ENCODE results near the gene SMG6. TPM values are rescaled to one million over a fixed set of nuclear protein-coding genes. Genes with fewer than 3 reads are reported as not detected.

SMG6 gene
- total RNA-seq, 1 donor from 2014 or later, result 47.7 TPM

DNA sequence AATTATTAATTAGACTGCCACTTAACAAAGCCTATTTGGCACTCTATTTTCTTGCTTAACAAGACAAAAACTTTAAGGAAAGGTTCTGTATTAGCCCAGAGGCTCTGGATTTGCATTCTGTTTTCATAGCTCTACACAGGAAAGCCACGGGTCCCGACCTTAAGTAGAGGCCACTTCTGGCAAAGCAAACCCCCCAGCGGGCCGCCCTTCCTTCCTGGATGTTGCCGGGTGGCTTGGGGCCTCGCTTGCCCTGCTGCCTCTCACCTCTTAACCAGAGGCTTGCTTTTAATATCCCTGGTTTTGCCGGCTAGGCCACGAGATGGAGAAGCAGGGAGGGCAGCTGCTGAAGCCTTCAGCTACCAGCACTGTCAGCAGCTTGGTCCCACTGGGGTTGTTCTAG lies 282.9 kb downstream of the SMG6 start:
- H3K27ac Mint-ChIP-seq, result no peak overlapping the region
- no peaks in the 10 kb centered on the region for H3K36me3 Mint-ChIP-seq (ENCODE audit: insufficient read depth)
- TF ChIP-seq, protein P1, sequence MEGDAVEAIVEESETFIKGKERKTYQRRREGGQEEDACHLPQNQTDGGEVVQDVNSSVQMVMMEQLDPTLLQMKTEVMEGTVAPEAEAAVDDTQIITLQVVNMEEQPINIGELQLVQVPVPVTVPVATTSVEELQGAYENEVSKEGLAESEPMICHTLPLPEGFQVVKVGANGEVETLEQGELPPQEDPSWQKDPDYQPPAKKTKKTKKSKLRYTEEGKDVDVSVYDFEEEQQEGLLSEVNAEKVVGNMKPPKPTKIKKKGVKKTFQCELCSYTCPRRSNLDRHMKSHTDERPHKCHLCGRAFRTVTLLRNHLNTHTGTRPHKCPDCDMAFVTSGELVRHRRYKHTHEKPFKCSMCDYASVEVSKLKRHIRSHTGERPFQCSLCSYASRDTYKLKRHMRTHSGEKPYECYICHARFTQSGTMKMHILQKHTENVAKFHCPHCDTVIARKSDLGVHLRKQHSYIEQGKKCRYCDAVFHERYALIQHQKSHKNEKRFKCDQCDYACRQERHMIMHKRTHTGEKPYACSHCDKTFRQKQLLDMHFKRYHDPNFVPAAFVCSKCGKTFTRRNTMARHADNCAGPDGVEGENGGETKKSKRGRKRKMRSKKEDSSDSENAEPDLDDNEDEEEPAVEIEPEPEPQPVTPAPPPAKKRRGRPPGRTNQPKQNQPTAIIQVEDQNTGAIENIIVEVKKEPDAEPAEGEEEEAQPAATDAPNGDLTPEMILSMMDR (IDR thresholded peaks at IDR 0.05; ENCODE audit: unreplicated experiment), result no peak
- H3K4me1 Mint-ChIP-seq (ENCODE audit: low read depth), result peaks cover 15% of the 10 kb centered on the region
- no peaks in the 10 kb centered on the region for H3K9me3 Mint-ChIP-seq (ENCODE audit: low read depth)
- no peak overlapping the region for H3K4me3 Mint-ChIP-seq (ENCODE audit: low read depth)
- H3K27me3 Mint-ChIP-seq, result peaks cover 22% of the 10 kb centered on the region
- no peak for DNase-seq (ENCODE audit: low spot score, unreplicated experiment)

DNA sequence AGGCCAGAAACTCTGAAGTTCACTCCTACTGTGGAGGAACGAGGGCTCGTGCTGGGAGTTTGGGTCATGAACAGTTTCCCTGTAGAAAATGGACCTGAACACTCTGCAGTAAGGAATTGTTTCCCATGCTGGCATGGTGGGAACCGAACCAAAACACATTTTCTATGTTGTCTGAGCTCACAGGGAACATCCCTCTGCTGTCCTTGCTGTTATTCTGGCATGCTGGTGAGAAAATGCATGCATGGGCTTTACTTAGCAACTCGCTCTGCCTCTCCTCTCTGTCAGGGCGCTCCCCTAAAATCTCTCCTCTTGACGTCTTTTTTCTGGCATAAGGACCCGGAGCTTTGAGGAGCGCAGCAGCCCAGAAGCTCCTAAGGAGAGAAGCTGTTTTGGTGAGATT lies 283.9 kb downstream of the SMG6 start:
- peaks cover 22% of the 10 kb centered on the region for H3K27me3 Mint-ChIP-seq
- no peak overlapping the region for H3K4me3 Mint-ChIP-seq (ENCODE audit: low read depth)
- peaks cover 15% of the 10 kb centered on the region for H3K4me1 Mint-ChIP-seq (ENCODE audit: low read depth)
- no peak for DNase-seq (ENCODE audit: low spot score, unreplicated experiment)
- TF ChIP-seq, protein P1 (IDR thresholded peaks at IDR 0.05; ENCODE audit: unreplicated experiment), result no peak
- no peaks in the 10 kb centered on the region for H3K9me3 Mint-ChIP-seq (ENCODE audit: low read depth)
- no peaks in the 10 kb centered on the region for H3K36me3 Mint-ChIP-seq (ENCODE audit: insufficient read depth)
- no peak overlapping the region for H3K27ac Mint-ChIP-seq

- no peak overlapping the region for H3K27ac Mint-ChIP-seq
Measured at GRCh38 chr17:2018716-2019510, 284.7 kb downstream of the SMG6 start.

DNA sequence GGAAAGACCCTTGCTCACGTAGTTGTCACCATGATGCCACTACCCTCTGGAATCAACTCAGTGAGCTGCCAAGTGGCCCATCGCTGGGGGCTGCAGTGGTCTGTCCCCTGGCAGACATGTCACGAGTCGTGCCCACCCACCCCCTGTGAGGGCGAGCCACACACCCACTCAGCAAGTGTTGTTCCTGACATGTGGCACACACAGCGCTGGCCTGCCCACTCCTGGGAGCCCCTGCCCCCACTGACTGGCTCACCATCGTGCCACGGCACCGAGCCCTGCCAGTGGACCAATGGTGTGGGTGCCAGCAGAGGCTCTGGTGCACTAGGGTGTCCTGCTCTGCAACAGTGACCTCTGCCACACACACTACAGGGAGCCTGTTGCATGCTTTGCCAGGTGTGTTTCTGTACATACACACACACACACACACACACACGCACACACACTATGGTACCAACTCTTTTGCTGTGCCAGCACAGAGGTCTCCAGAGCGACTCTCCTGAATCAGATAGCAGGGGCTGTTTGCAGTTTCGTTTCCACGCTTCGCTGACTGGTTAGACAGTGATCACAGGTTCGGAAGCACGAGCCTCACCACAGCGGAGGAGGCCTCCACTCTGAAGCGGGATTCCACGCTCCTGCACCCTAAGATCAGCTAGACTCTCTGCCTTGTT lies 286.2 kb downstream of the SMG6 start:
- Mint-ChIP-seq H3K4me1 (ENCODE audit: low read depth) (peaks cover 15% of the 10 kb centered on the region), H3K36me3 (ENCODE audit: insufficient read depth) (peaks cover 9% of the 10 kb centered on the region), H3K4me3 (ENCODE audit: low read depth) (no peak overlapping the region), H3K9me3 (ENCODE audit: low read depth) (no peaks in the 10 kb centered on the region), H3K27me3 (peaks cover 22% of the 10 kb centered on the region), H3K27ac (no peak overlapping the region)
- TF ChIP-seq, protein P1 (IDR thresholded peaks at IDR 0.05; ENCODE audit: unreplicated experiment), result no peak
- DNase-seq (ENCODE audit: low spot score, unreplicated experiment), result no peak

More at GRCh38 chr17:2018716-2019510, 284.7 kb downstream of the SMG6 start:
- H3K36me3 Mint-ChIP-seq (ENCODE audit: insufficient read depth), result peaks cover 2% of the 10 kb centered on the region
- peaks cover 22% of the 10 kb centered on the region for H3K27me3 Mint-ChIP-seq
- no peak for DNase-seq (ENCODE audit: low spot score, unreplicated experiment)
- H3K4me3 Mint-ChIP-seq (ENCODE audit: low read depth), result no peak overlapping the region
- H3K4me1 Mint-ChIP-seq (ENCODE audit: low read depth), result peaks cover 15% of the 10 kb centered on the region
- no peaks in the 10 kb centered on the region for H3K9me3 Mint-ChIP-seq (ENCODE audit: low read depth)
- TF ChIP-seq, protein P1 (IDR thresholded peaks at IDR 0.05; ENCODE audit: unreplicated experiment), result no peak

GRCh38 chr17:2016494-2016893 lies 287.1 kb downstream of the SMG6 start:
- TF ChIP-seq, protein P1 (IDR thresholded peaks at IDR 0.05; ENCODE audit: unreplicated experiment), result no peak
- Mint-ChIP-seq H3K4me1 (ENCODE audit: low read depth) (peaks cover 15% of the 10 kb centered on the region), H3K27ac (no peak overlapping the region), H3K4me3 (ENCODE audit: low read depth) (no peak overlapping the region), H3K27me3 (peaks cover 22% of the 10 kb centered on the region), H3K36me3 (ENCODE audit: insufficient read depth) (peaks cover 10% of the 10 kb centered on the region), H3K9me3 (ENCODE audit: low read depth) (no peaks in the 10 kb centered on the region)
- no peak for DNase-seq (ENCODE audit: low spot score, unreplicated experiment)
